ENCODE results near the gene LCT. TPM values are rescaled to one million over a fixed set of nuclear protein-coding genes. Genes with fewer than 3 reads are reported as not detected.

Gene LCT
- total RNA-seq, 2 donors from 2014 or later = 0.08 to 0.12 TPM

- intact Hi-C loops (cut with DNase I) = no loop called here
- no peak for DNase-seq
- Histone ChIP-seq H3K9ac (ENCODE audit: low read depth in 2 of 2, low read length in 2 of 2) (no peak overlapping the region), H3K36me3 (no peaks in the 10 kb centered on the region), H3K4me3 (no peak overlapping the region), H3K9me3 (no peaks in the 10 kb centered on the region), H3K27ac (no peak overlapping the region), H3K27me3 (no peaks in the 10 kb centered on the region), H3K4me1 (no peaks in the 10 kb centered on the region)
- TF ChIP-seq CTCF (IDR thresholded peaks at IDR 0.05) = no peak
These were observed 16.4 kb upstream of the LCT start for GRCh38 chr2:135853401-135853800.

- Histone ChIP-seq H3K9ac (ENCODE audit: low read depth in 2 of 2, low read length in 2 of 2) (no peak overlapping the region), H3K36me3 (no peaks in the 10 kb centered on the region), H3K4me3 (no peak overlapping the region), H3K27me3 (no peaks in the 10 kb centered on the region), H3K9me3 (no peaks in the 10 kb centered on the region), H3K4me1 (no peaks in the 10 kb centered on the region), H3K27ac (no peak overlapping the region)
- no peak for DNase-seq
- intact Hi-C loops (cut with DNase I) = no loop called here
- TF ChIP-seq CTCF (IDR thresholded peaks at IDR 0.05) = no peak
These were observed 14.9 kb upstream of the LCT start for GRCh38 chr2:135851858-135852257.

- H3K9me3 ChIP-seq = no peaks in the 10 kb centered on the region
- intact Hi-C loops (cut with DNase I) = no loop called here
- H3K27ac ChIP-seq = no peak overlapping the region
- TF ChIP-seq CTCF (IDR thresholded peaks at IDR 0.05) = no peak
- no peak overlapping the region for H3K9ac ChIP-seq (ENCODE audit: low read depth in 2 of 2, low read length in 2 of 2)
- H3K27me3 ChIP-seq = no peaks in the 10 kb centered on the region
- no peak for DNase-seq
- H3K4me3 ChIP-seq = no peak overlapping the region
- no peaks in the 10 kb centered on the region for H3K36me3 ChIP-seq
- no peaks in the 10 kb centered on the region for H3K4me1 ChIP-seq
These were observed 14.1 kb upstream of the LCT start for GRCh38 chr2:135850892-135851668.

GRCh38 chr2:135849087-135849486 is 12.1 kb upstream of the LCT start:
- DNase-seq = no peak
- TF ChIP-seq CTCF (IDR thresholded peaks at IDR 0.05) = no peak
- no peaks in the 10 kb centered on the region for H3K9me3 ChIP-seq
- H3K4me1 ChIP-seq = no peaks in the 10 kb centered on the region
- H3K4me3 ChIP-seq = no peak overlapping the region
- H3K36me3 ChIP-seq = no peaks in the 10 kb centered on the region
- H3K9ac ChIP-seq (ENCODE audit: low read depth in 2 of 2, low read length in 2 of 2) = no peak overlapping the region
- intact Hi-C loops (cut with DNase I) = no loop called here
- H3K27ac ChIP-seq = no peak overlapping the region
- no peaks in the 10 kb centered on the region for H3K27me3 ChIP-seq

GRCh38 chr2:135845997-135846396 is 9.0 kb upstream of the LCT start:
- Histone ChIP-seq H3K36me3 (no peaks in the 10 kb centered on the region), H3K4me1 (no peaks in the 10 kb centered on the region), H3K27ac (no peak overlapping the region), H3K9ac (ENCODE audit: low read depth in 2 of 2, low read length in 2 of 2) (no peak overlapping the region), H3K27me3 (no peaks in the 10 kb centered on the region), H3K4me3 (no peak overlapping the region), H3K9me3 (no peaks in the 10 kb centered on the region)
- no peak for DNase-seq
- TF ChIP-seq CTCF (IDR thresholded peaks at IDR 0.05) = no peak
- intact Hi-C loops (cut with DNase I) = no loop called here

Data from colonic mucosa (tissue), 4 donors.